Spleen (tissue), 7 donors: ENCODE results near the gene SRXN1.
"Not testable (repeated sequence)": the region's sequence is repeated elsewhere in the genome, so short reads cannot be mapped to it uniquely, and the experiment has no call there.

Experiments
- CTCF ChIP-seq, 11 experiments: fragments of 200-600 bp in 7 of 11; fragments of 450-650 bp in 4 of 11; sonication (generic) in 4 of 11; IDR thresholded peaks in 8 of 11; conservative IDR thresholded peaks in 3 of 11; 1 replicate in 7 of 11; 2 replicates in 4 of 11; pipeline versions ENCODE4 v1.4.0 to v1.8.0; 2016 to 2021; ENCODE audit warnings: antibody characterized with exemption in 11 of 11, inconsistent platforms in 4 of 11, mild to moderate bottlenecking in 1 of 11
- POLR2A ChIP-seq, 3 donors: fragments of 450-650 bp; IDR thresholded peaks; one replicate each; pipeline ENCODE4 v1.5.1; 2017; ENCODE audit warnings: antibody characterized with exemption in 3 of 3, mild to moderate bottlenecking in 1 of 3
- POLR2AphosphoS5 ChIP-seq, 3 donors: sonication (generic); formaldehyde crosslinking; IDR thresholded peaks; one replicate each; pipeline ENCODE4 v1.5.1; 2017; ENCODE audit warnings: antibody characterized with exemption in 3 of 3
- donor health status: DM: no; HTN: no; CAD: no; lungs with moderate emphysema.
- donor health status: DM: no; HTN: no; CAD: no.
- donor health status: DM: no; HTN: no; CAD: no.

DNA sequence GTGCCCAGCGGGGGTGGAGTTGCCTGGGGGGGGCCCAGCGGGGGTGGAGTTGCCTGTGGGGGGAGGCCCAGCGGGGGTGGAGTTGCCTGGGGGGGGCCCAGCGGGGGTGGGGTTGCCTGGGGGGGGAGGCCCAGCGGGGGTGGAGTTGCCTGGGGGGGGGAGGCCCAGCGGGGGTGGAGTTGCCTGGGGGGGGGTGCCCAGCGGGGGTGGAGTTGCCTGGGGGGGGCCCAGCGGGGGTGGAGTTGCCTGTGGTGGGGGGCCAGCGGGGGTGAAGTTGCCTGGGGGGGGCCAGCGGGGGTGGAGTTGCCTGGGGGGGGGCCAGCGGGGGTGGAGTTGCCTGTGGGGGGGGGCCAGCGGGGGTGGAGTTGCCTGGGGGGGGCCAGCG is 11.0 kb downstream of the SRXN1 start:
- not testable (repeated sequence) for TF ChIP-seq CTCF (IDR thresholded peaks at IDR 0.05 in 8 of 11, conservative IDR thresholded peaks at IDR 0.05 in 3 of 11); POLR2AphosphoS5 (IDR thresholded peaks at IDR 0.05); POLR2A (IDR thresholded peaks at IDR 0.05)
